Measurements from ENCODE around the gene TLK2.

The TLK2 gene

GRCh38 chr17:62657145-62657665 is 178.6 kb downstream of the TLK2 start:
- peaks cover 46% of the 10 kb centered on the region for H3K79me2 ChIP-seq (ENCODE audit: control insufficient read depth, insufficient read depth, low read length, unreplicated experiment)
- H3K27me3 ChIP-seq (ENCODE audit: insufficient read depth, low read length): no peaks in the 10 kb centered on the region
- peaks cover 16% of the 10 kb centered on the region for H3K4me1 ChIP-seq (ENCODE audit: control insufficient read depth, insufficient read depth, low read length, unreplicated experiment)
- H3K36me3 ChIP-seq (ENCODE audit: insufficient read depth, low read length): peaks cover 32% of the 10 kb centered on the region
- no peak overlapping the region for H2AFZ ChIP-seq (ENCODE audit: low read length, unreplicated experiment)
- no peak overlapping the region for H3K4me3 ChIP-seq (ENCODE audit: low read depth, low read length)
- H3K27ac ChIP-seq (ENCODE audit: low read depth, low read length): no peak overlapping the region

DNA sequence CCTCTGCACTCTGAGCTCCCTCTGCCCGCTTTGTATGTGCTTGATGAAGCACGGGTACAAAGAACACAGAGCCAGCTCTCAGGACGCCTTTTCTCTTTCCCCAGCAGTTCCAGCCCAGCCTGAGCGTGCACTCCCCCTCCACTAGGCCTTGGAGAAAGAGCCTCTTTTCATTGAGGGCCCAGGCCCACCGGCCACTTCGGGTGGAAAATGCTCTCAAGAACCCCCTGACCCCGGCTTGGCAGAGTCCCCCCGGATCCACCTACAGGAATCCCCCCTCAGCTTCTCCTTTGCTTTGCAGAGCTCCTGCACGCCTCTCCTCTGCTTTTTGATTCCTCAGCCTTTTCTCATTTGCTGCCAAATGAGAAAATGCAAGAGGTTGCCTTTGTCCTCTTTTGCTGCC is 179.1 kb downstream of the TLK2 start:
- peaks cover 15% of the 10 kb centered on the region for H3K4me1 ChIP-seq (ENCODE audit: control insufficient read depth, insufficient read depth, low read length, unreplicated experiment)
- no peak overlapping the region for H2AFZ ChIP-seq (ENCODE audit: low read length, unreplicated experiment)
- no peak overlapping the region for H3K27ac ChIP-seq (ENCODE audit: low read depth, low read length)
- peaks cover 49% of the 10 kb centered on the region for H3K79me2 ChIP-seq (ENCODE audit: control insufficient read depth, insufficient read depth, low read length, unreplicated experiment)
- H3K36me3 ChIP-seq (ENCODE audit: insufficient read depth, low read length): peaks cover 32% of the 10 kb centered on the region
- no peak overlapping the region for H3K4me3 ChIP-seq (ENCODE audit: low read depth, low read length)
- H3K27me3 ChIP-seq (ENCODE audit: insufficient read depth, low read length): no peaks in the 10 kb centered on the region

DNA sequence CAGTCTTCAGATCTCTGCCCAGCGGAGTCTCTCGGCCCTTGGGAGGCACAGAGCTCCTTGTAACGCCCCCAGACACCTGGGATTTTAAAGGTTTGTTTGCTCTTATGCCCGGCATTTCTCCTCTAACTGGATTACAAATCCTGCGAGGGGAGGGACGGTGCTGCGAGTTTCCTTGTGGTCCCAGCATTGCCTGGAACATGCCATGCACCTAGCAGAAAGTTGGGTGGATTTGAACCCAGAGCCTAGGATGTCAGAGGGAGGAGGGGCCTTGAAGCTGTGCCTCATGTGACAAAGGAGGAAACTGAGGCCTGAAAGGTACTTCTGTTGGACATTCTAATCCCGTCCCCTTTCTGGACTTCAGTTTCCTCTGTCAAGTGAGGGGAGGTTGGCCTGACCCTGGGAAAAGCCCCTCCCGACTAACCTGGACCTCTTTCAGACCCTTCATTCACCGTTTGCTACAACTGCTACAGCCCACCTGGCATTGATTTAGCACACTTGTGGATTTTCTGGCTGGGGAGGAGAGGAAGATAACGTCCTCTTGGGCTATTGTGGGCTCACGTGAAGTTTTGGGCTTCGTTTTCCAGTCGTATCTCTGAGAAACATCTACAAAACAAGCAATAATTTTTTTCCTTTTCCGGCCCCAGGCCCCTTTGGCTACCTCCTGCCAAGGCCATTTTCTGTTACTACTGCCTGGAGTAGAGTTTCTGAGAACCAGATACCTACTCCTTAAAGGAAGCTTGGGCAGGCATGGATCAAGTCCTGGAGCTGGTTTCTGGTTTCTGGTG is 179.7 kb downstream of the TLK2 start:
- H3K4me1 ChIP-seq (ENCODE audit: control insufficient read depth, insufficient read depth, low read length, unreplicated experiment): peaks cover 14% of the 10 kb centered on the region
- no peak overlapping the region for H3K4me3 ChIP-seq (ENCODE audit: low read depth, low read length)
- no peak overlapping the region for H3K27ac ChIP-seq (ENCODE audit: low read depth, low read length)
- no peaks in the 10 kb centered on the region for H3K27me3 ChIP-seq (ENCODE audit: insufficient read depth, low read length)
- peaks cover 49% of the 10 kb centered on the region for H3K79me2 ChIP-seq (ENCODE audit: control insufficient read depth, insufficient read depth, low read length, unreplicated experiment)
- no peak overlapping the region for H2AFZ ChIP-seq (ENCODE audit: low read length, unreplicated experiment)
- H3K36me3 ChIP-seq (ENCODE audit: insufficient read depth, low read length): peaks cover 32% of the 10 kb centered on the region

GRCh38 chr17:62660629-62661118 is 182.0 kb downstream of the TLK2 start:
- Histone ChIP-seq H3K4me1 (ENCODE audit: control insufficient read depth, insufficient read depth, low read length, unreplicated experiment) (no peaks in the 10 kb centered on the region), H3K27ac (ENCODE audit: low read depth, low read length) (no peak overlapping the region), H3K79me2 (ENCODE audit: control insufficient read depth, insufficient read depth, low read length, unreplicated experiment) (peaks cover 39% of the 10 kb centered on the region), H3K27me3 (ENCODE audit: insufficient read depth, low read length) (no peaks in the 10 kb centered on the region), H3K36me3 (ENCODE audit: insufficient read depth, low read length) (peaks cover 36% of the 10 kb centered on the region), H3K4me3 (ENCODE audit: low read depth, low read length) (no peak overlapping the region), H2AFZ (ENCODE audit: low read length, unreplicated experiment) (no peak overlapping the region)

- Histone ChIP-seq H3K27me3 (ENCODE audit: insufficient read depth, low read length) (no peaks in the 10 kb centered on the region), H3K27ac (ENCODE audit: low read depth, low read length) (no peak overlapping the region), H3K4me1 (ENCODE audit: control insufficient read depth, insufficient read depth, low read length, unreplicated experiment) (no peaks in the 10 kb centered on the region), H3K36me3 (ENCODE audit: insufficient read depth, low read length) (peaks cover 36% of the 10 kb centered on the region), H3K79me2 (ENCODE audit: control insufficient read depth, insufficient read depth, low read length, unreplicated experiment) (peaks cover 37% of the 10 kb centered on the region), H2AFZ (ENCODE audit: low read length, unreplicated experiment) (no peak overlapping the region), H3K4me3 (ENCODE audit: low read depth, low read length) (no peak overlapping the region)
These were observed 182.7 kb downstream of the TLK2 start for GRCh38 chr17:62661337-62661736.

DNA sequence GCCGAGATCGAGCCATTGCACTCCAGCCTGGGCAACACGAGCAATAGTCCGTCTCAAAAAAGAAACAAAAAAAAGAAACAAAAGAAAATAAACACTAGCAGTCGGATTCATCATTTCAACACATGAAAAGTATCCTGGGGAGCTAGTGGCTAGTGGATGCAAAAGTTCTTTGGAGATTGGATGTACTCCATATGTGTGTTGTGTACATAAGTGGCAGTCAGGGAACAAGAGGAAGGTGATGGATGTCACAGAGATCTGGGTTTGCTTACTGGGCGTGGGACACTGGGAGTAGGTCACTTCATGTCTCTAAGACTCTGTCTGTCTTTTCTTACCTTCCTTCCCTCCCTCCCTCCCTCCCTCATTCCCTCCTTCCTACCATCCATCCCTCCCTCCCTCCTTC is 184.2 kb downstream of the TLK2 start:
- Histone ChIP-seq H3K27me3 (ENCODE audit: insufficient read depth, low read length) (no peaks in the 10 kb centered on the region), H2AFZ (ENCODE audit: low read length, unreplicated experiment) (no peak overlapping the region), H3K27ac (ENCODE audit: low read depth, low read length) (no peak overlapping the region), H3K4me1 (ENCODE audit: control insufficient read depth, insufficient read depth, low read length, unreplicated experiment) (no peaks in the 10 kb centered on the region), H3K4me3 (ENCODE audit: low read depth, low read length) (no peak overlapping the region), H3K79me2 (ENCODE audit: control insufficient read depth, insufficient read depth, low read length, unreplicated experiment) (peaks cover 25% of the 10 kb centered on the region), H3K36me3 (ENCODE audit: insufficient read depth, low read length) (peaks cover 32% of the 10 kb centered on the region)
